ENCODE results near the gene EFR3B.
A peak's percentile ranks its signal among the peaks of the same experiment; 100 is the strongest.
"Not testable (repeated sequence)": the region's sequence is repeated elsewhere in the genome, so short reads cannot be mapped to it uniquely, and the experiment has no call there.

The EFR3B gene

GRCh38 chr2:25073914-25074313 lies 32.0 kb downstream of the EFR3B start:
- DNase-seq, result no peak

- DNase-seq, result no peak
Observed at GRCh38 chr2:25074826-25075225, 33.0 kb downstream of the EFR3B start.

GRCh38 chr2:25076749-25077148 lies 34.9 kb downstream of the EFR3B start:
- DNase-seq, result no peak

GRCh38 chr2:25077789-25078169 lies 35.9 kb downstream of the EFR3B start:
- DNase-seq, result no peak

GRCh38 chr2:25078170-25079049 lies 36.5 kb downstream of the EFR3B start:
- peak; percentile 52 for DNase-seq

GRCh38 chr2:25079050-25079635 lies 37.3 kb downstream of the EFR3B start:
- no peak for DNase-seq

- DNase-seq, result no peak
Observed at GRCh38 chr2:25081237-25081790, 39.4 kb downstream of the EFR3B start.

- no peak for DNase-seq
Observed at GRCh38 chr2:25082002-25082622, 40.2 kb downstream of the EFR3B start.

- no peak for DNase-seq
Observed at GRCh38 chr2:25085761-25086560, 44.1 kb downstream of the EFR3B start.

- DNase-seq, result no peak
Observed at GRCh38 chr2:25088817-25089516, 47.1 kb downstream of the EFR3B start.

- DNase-seq, result no peak
Observed at GRCh38 chr2:25089605-25090315, 47.9 kb downstream of the EFR3B start.

GRCh38 chr2:25090801-25091200 lies 48.9 kb downstream of the EFR3B start:
- no peak for DNase-seq

GRCh38 chr2:25091265-25091664 lies 49.4 kb downstream of the EFR3B start:
- DNase-seq, result no peak

- DNase-seq, result no peak
Observed at GRCh38 chr2:25098056-25098455, 56.2 kb downstream of the EFR3B start.

GRCh38 chr2:25098670-25099486 lies 57.0 kb downstream of the EFR3B start:
- DNase-seq, result no peak

GRCh38 chr2:25102352-25102751 lies 60.5 kb downstream of the EFR3B start:
- DNase-seq, result not testable (repeated sequence)

- no peak for DNase-seq
Observed at GRCh38 chr2:25103287-25103871, 61.5 kb downstream of the EFR3B start.

- no peak for DNase-seq
Observed at GRCh38 chr2:25104736-25105135, 62.9 kb downstream of the EFR3B start.

GRCh38 chr2:25105336-25106085 lies 63.6 kb downstream of the EFR3B start:
- DNase-seq, result no peak

Measured in DMS79 (cell line).